ENCODE data around the gene SPRN. TPM values are rescaled to one million over a fixed set of nuclear protein-coding genes. Genes with fewer than 3 reads are reported as not detected.

Gene SPRN
- total RNA-seq, 4 donors from 2014 or later, result 0.13 to 0.19 TPM; not detected in 2

DNA sequence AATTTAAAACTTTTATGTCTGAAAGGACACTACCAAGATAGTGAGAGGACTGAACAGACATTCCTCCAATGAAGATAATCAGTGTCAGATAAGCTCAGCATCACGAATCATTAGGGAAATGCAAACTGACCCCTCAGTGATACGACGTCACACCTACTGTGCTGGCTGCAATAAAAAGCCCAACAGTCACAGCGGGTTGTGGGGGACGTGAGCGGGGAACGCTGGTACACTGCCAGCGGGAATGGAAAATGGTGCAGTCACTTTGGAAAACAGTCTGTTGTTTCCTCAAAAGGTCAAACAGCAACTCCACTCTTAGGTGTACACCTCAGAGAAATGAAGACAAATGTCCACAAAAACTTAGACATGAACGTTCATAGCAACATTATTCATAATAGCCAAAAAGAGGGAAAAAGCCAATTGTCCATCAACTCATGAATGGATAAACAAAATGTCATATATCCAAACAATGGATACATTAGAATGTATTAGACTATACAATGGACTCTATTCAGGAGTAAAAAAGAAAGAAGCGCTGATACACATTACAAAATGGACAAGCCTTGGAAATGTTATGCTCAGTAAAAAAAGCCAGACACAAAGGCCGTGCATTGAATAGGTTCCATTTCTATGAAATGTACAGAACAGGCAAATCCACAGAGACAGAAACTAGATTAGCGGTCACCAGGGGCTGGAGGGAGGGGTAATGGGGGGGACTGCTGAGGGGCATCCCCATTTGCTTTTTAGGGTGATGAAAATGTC, 48.9 kb downstream of the SPRN start:
- H3K4me3 ChIP-seq (ENCODE audit: low read depth, poor library complexity, severe bottlenecking), result no peak overlapping the region
- TF ChIP-seq CTCF (IDR thresholded peaks at IDR 0.05) (no peak), POLR2A (IDR thresholded peaks at IDR 0.05) (no peak)
- WGBS, 2 donors, result 72 to 76% methylated on average over 12 of the region's 12 CpGs
- intact Hi-C loops (cut with DNase I; ENCODE audit: low total_unique reads), result no loop called here
- no peak for DNase-seq (ENCODE audit: low spot score in 2 of 2)

GRCh38 chr10:133373174-133374090, 51.0 kb downstream of the SPRN start, which contains the start of gene ECHS1:
Gene ECHS1, minus strand, starts transcription at chr10:133373354. Its CDS starts 21 bp downstream, at chr10:133373333.
- intact Hi-C loops (cut with DNase I; ENCODE audit: low total_unique reads), result no loop called here

GRCh38 chr10:133372507-133372906, 51.9 kb downstream of the SPRN start:
- TF ChIP-seq CTCF (IDR thresholded peaks at IDR 0.05), result no peak
- no peak for TF ChIP-seq POLR2A (IDR thresholded peaks at IDR 0.05)
- H3K4me3 ChIP-seq (ENCODE audit: low read depth, poor library complexity, severe bottlenecking), result no peak overlapping the region
- no peak for DNase-seq (ENCODE audit: low spot score in 2 of 2)
- intact Hi-C loops (cut with DNase I; ENCODE audit: low total_unique reads), result no loop called here
- WGBS, 2 donors, result 9 to 29% methylated on average over 10 to 12 of the region's 20 CpGs

More at GRCh38 chr10:133373174-133374090, 51.0 kb downstream of the SPRN start, which contains the start of gene ECHS1:
- WGBS, 2 donors, result 1 to 4% methylated on average over 21 to 39 of the region's 89 CpGs
- peak within 1 kb of the TSS; percentile 30 for H3K4me3 ChIP-seq (ENCODE audit: low read depth, poor library complexity, severe bottlenecking)
- peak; percentile 89 to 98 for DNase-seq (ENCODE audit: low spot score in 2 of 2)
- no peak for TF ChIP-seq CTCF (IDR thresholded peaks at IDR 0.05)
- no peak for TF ChIP-seq POLR2A (IDR thresholded peaks at IDR 0.05)

Small RNA genes lying within 50 kb of the gene (microRNA-seq; reads per million reads assigned to microRNA genes)
- gene MIR3944 (ENCODE audit: borderline number of aligned reads in 1 of 2, borderline replicate concordance in 2 of 2), result 0 to 0.57 reads per million in 2 donors

Other genes with a start within 250 kb of the SPRN start
- gene UTF1, start 194.4 kb downstream of the SPRN start, total RNA-seq, result not detected
- under 1 TPM in 2 of 4 donors, not detected in 2; 0.42 to 0.65 TPM for gene VENTX, start 186.8 kb downstream of the SPRN start, total RNA-seq
- 1 to 10 TPM; 3.3 to 5.9 (median 4.6) TPM for gene ADAM8, start 147.8 kb downstream of the SPRN start, total RNA-seq
- 10 to 100 TPM; 41.1 to 75.7 (median 43.5) TPM for gene TUBGCP2, start 115.8 kb downstream of the SPRN start, total RNA-seq
- gene ZNF511, start 115.7 kb downstream of the SPRN start, total RNA-seq, result 10 to 100 TPM; 15.8 to 30.3 (median 22.0) TPM
- not detected for gene CALY, start 87.7 kb downstream of the SPRN start, total RNA-seq
- not detected for gene PRAP1, start 77.3 kb downstream of the SPRN start, total RNA-seq
- gene FUOM, start 66.6 kb downstream of the SPRN start, total RNA-seq, result 10 to 100 TPM; 11.1 to 15.8 (median 15.0) TPM
- 10 to 100 TPM; 40.0 to 85.7 (median 61.8) TPM for gene ECHS1, start 51.3 kb downstream of the SPRN start, total RNA-seq
- gene PAOX, start 45.4 kb downstream of the SPRN start, total RNA-seq, result 10 to 100 TPM in 3 of 4 donors, 1 to 10 TPM in 1; 8.1 to 21.8 (median 14.4) TPM
- gene MTG1, start 30.5 kb downstream of the SPRN start, total RNA-seq, result 10 to 100 TPM; 16.4 to 36.0 (median 25.6) TPM
- gene SCART1, start 29.3 kb upstream of the SPRN start, total RNA-seq, result 1 to 10 TPM in 3 of 4 donors, under 1 TPM in 1; 0.80 to 2.2 (median 1.6) TPM
- gene CYP2E1, start 102.7 kb upstream of the SPRN start, total RNA-seq, result 10 to 100 TPM; 15.2 to 68.5 (median 20.3) TPM
- 1 to 10 TPM in 1 of 4 donors, not detected in 3; 3.5 TPM for gene SYCE1, start 141.0 kb upstream of the SPRN start, total RNA-seq
- gene FRG2B, start 202.2 kb upstream of the SPRN start, total RNA-seq, result not detected

Data from lower leg skin (tissue), 4 donors.